Cardiac septum (tissue), 1 donor: ENCODE data around the gene HIVEP3. TPM values are rescaled to one million over a fixed set of nuclear protein-coding genes. Genes with fewer than 3 reads are reported as not detected.
A peak's percentile ranks its signal among the peaks of the same experiment; 100 is the strongest.

Source experiments
- DNase-seq: peaks from one replicate; pipeline ENCODE4 v3.0.0-alpha.2; 2020; ENCODE audit warnings: low spot score
- intact Hi-C: fragments of 100-400 bp; cut with DNase I; formaldehyde crosslinking; loops from one replicate; pipeline ENCODE4 v1.14.0; 2022
- total RNA-seq: library from RNA; stranded (reverse); fragmentation: NEBNext Ultra II Directional; extraction: Animal tissue kit (Norgen Biotek cat#: 25700); gene quantifications from one replicate; pipeline ENCODE4 v1.2.1, GENCODE V29; 2021
- donor health status: DM: no; HTN: no; CAD: no.

Gene HIVEP3
- total RNA-seq, 1 donor from 2014 or later, result 3.7 TPM

DNA sequence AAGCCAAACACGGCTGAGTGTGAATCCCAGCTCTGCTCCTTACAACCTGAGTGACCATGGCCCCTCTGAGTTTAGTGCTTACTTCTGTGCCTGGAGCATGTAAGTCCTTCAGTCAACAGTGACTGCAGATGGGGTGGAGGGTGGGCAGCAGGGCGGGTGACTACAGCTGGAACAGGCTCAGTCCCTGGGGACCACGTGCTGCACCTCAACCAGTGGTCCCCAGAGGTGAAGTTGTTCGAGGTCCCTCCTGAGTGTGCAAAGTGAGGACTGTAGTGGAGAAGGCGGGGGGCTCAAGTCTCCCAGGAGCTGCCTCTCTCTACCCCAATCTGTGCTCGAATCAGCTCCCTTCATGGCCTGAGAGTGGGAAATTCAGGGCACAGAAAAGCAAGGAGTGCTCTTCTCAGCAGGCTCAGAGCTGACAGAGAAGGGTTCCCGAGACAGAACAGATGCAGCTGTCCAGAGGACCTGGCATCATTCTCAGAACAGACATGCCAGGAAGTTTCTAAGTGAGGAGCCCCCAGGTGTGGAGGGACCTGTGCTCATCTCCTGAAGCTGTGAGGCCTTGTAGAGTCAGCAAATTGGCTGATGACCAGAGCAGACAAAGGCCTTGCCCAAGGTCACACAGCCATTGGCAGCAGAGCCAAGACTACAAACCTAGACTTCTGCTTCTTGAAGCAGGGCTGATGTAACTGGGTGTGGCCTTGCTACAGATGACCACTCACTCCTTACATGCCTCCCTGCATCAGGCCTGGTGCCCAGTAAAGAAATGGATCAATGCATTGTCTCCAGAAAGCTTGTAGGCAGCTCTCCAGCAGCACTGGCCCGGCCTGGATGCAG is 372.5 kb downstream of the HIVEP3 start:
- intact Hi-C loops, result no loop called here
- peak; percentile 67 for DNase-seq

- intact Hi-C loops, result no loop called here
- peak; percentile 44 for DNase-seq
Measured at GRCh38 chr1:41542196-41542930, 376.4 kb downstream of the HIVEP3 start.

GRCh38 chr1:41541592-41541952 is 377.1 kb downstream of the HIVEP3 start:
- intact Hi-C loops, result no loop called here
- DNase-seq, result peak; percentile 17

- DNase-seq, result peak; percentile 75
- intact Hi-C loops, result no loop called here
Measured at GRCh38 chr1:41540886-41541591, 377.7 kb downstream of the HIVEP3 start.

GRCh38 chr1:41539999-41540398 is 378.7 kb downstream of the HIVEP3 start:
- intact Hi-C loops, result no loop called here
- peak; percentile 51 for DNase-seq

GRCh38 chr1:41539418-41539805 is 379.3 kb downstream of the HIVEP3 start:
- peak; percentile 39 for DNase-seq
- intact Hi-C loops, result no loop called here

DNA sequence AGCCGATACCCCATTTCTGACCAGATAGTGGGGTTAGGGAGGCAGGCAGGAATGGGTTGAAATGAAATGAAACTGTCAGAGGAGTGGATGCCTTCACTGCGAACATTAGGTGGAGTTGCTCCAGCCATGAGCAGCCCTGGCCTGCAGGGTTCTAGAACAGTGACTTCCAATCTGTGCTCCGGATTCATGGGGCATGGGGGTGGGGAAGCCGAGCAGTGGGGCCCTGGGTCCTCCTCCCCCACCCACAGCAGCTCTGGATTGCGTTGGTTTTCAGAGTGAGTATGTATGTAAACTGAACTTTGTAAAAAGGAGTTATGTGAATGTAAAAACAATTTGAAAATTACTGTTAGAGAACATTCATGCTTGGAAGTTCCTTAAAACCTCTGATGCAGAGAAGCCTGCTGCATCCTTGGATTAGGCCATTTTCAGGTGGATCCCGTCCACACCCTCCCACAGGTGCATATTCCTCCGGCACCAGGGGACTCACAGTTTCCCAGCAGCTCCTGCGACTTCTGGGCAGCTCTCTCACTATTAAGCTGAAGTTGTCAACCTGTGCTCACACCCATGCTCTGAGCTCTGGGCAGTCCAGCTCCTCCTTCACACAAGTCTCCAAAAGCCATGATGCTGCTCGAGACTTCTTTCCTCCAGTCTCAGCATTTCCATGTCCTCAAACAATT is 379.8 kb downstream of the HIVEP3 start:
- intact Hi-C loops, result loop anchor here (1.0 kb wide), 1 partner anchor 19 kb away; no protein-coding TSS in a partner anchor
- DNase-seq, result peak; percentile 55

- intact Hi-C loops, result loop anchor here (1.0 to 2.0 kb wide), 3 partner anchors 20 to 41 kb away; no protein-coding TSS in a partner anchor
- DNase-seq, result peak; percentile 78
Measured at GRCh38 chr1:41537788-41538351, 380.9 kb downstream of the HIVEP3 start.

DNA sequence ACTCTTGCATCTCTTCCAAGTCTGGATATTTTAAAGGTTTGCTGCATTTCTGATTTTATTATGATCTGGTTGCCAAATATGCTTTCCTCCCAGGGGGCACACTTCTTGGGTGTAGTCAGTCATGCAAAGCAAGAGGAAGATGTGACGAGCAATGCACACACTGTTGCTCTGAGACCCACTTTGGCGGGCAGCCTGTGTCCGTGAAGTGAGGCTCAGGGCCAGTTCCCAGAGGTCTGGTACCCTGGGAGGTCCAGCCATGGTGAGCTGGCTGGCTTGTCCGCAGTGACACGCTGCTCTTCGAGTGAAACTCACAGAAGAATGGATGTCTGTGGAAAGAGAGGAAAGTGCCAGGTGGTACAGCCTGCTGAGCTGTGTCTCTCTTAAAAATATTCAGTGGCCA is 381.5 kb downstream of the HIVEP3 start:
- intact Hi-C loops, result loop anchor here (2.0 kb wide), 2 partner anchors 20 to 40 kb away; no protein-coding TSS in a partner anchor
- peak; percentile 58 for DNase-seq

DNA sequence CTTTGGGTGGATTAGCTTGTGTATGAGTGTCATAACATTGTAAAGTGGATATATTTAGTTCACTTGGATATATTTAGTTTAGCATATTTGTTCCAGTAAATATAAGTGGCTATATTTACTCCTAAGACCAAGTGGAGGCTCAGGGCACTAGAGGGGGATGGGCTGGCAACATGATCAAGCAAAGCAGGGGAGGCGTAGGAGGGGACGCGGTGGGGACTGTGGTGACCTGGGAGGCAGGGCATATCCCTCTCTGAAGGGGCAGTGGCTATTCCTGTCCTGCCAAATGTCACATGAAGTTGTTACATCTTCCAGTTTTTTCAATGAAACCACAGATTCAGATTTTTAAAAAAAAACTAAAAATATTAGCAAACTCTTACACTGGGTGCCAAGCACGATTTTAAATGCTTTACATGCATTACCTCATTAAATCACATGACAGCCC is 382.3 kb downstream of the HIVEP3 start:
- intact Hi-C loops, result loop anchor here (2.0 kb wide), 2 partner anchors 20 to 40 kb away; no protein-coding TSS in a partner anchor
- peak; percentile 78 for DNase-seq

GRCh38 chr1:41535716-41536115 is 383.0 kb downstream of the HIVEP3 start:
- peak; percentile 67 for DNase-seq
- intact Hi-C loops, result loop anchor here (2.0 kb wide), 2 partner anchors 19 to 39 kb away; no protein-coding TSS in a partner anchor

DNA sequence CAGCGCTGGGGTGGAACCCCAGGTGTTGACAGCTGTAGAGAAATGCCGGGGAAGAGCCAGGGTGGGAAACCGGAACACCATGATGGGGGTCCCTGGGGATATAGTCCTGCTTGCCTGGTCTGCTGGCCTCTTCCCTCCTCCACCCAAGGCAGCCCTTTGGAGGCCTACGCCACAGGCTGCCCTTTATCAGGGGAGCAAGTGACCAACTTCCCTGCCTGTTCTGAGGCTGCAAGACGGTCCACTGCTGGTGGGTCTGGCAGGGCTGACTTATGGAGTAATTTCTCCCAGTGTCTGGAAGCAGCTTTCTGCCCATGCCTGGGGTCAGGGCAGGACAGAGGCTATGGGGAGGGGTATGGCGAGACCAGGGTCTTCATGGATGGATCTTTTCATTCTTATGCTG is 383.4 kb downstream of the HIVEP3 start:
- peak; percentile 71 for DNase-seq
- intact Hi-C loops, result no loop called here

- DNase-seq, result peak; percentile 49
- intact Hi-C loops, result no loop called here
Measured at GRCh38 chr1:41534181-41535076, 384.3 kb downstream of the HIVEP3 start.

- DNase-seq, result peak; percentile 9
- intact Hi-C loops, result no loop called here
Measured at GRCh38 chr1:41533731-41534080, 385.0 kb downstream of the HIVEP3 start.

- intact Hi-C loops, result no loop called here
- peak; percentile 66 for DNase-seq
Measured at GRCh38 chr1:41533016-41533730, 385.5 kb downstream of the HIVEP3 start.

- intact Hi-C loops, result no loop called here
- peak; percentile 71 for DNase-seq
Measured at GRCh38 chr1:41532206-41532975, 386.3 kb downstream of the HIVEP3 start.

GRCh38 chr1:41530411-41530810 is 388.3 kb downstream of the HIVEP3 start:
- intact Hi-C loops, result no loop called here
- peak; percentile 26 for DNase-seq
